Breast epithelium (tissue), 3 donors: Measurements from ENCODE around the gene CCDC27.

Experiments
- POLR2A ChIP-seq: fragments of 450-650 bp; IDR thresholded peaks from one replicate; pipeline ENCODE4 v1.6.1; 2016; ENCODE audit warnings: antibody characterized with exemption, mild to moderate bottlenecking, moderate library complexity
- POLR2AphosphoS5 ChIP-seq, 3 donors: sonication (generic); formaldehyde crosslinking; IDR thresholded peaks; one replicate each; pipeline ENCODE4 v1.6.1; 2017; ENCODE audit warnings: antibody characterized with exemption in 3 of 3
- TF ChIP-seq, protein P1 (sequence below), 3 donors: fragments of 450-650 bp; IDR thresholded peaks; one replicate each; pipeline ENCODE4 v1.5.1; 2016 to 2017; ENCODE audit warnings: antibody characterized with exemption in 3 of 3, mild to moderate bottlenecking in 3 of 3, moderate library complexity in 3 of 3

DNA sequence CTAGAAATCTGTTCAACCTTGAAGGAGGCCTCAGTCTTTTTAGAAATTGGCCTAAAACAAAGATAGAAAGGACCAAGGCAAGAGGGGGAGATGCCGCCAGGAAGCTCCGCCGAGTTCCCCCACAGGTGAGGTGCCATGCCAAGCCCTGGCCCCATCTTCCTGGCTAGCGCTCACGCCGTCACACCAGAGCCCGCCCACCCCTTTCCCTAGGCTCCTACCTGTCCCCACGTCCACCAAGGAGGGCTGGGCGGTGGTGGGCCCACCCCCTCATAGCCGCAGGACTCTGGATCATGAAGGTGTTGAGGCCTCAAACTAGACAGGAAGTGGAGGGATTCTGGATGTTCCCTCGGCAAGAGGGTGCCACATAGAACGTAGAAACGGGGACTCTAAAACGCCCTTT, 15.5 kb upstream of the CCDC27 start:
- TF ChIP-seq, protein P1, sequence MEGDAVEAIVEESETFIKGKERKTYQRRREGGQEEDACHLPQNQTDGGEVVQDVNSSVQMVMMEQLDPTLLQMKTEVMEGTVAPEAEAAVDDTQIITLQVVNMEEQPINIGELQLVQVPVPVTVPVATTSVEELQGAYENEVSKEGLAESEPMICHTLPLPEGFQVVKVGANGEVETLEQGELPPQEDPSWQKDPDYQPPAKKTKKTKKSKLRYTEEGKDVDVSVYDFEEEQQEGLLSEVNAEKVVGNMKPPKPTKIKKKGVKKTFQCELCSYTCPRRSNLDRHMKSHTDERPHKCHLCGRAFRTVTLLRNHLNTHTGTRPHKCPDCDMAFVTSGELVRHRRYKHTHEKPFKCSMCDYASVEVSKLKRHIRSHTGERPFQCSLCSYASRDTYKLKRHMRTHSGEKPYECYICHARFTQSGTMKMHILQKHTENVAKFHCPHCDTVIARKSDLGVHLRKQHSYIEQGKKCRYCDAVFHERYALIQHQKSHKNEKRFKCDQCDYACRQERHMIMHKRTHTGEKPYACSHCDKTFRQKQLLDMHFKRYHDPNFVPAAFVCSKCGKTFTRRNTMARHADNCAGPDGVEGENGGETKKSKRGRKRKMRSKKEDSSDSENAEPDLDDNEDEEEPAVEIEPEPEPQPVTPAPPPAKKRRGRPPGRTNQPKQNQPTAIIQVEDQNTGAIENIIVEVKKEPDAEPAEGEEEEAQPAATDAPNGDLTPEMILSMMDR (IDR thresholded peaks at IDR 0.05): no peak
- TF ChIP-seq POLR2A (no peak), POLR2AphosphoS5 (IDR thresholded peaks at IDR 0.05) (no peak)
